NCI-H1694 treated with DMSO at 0.1 percent for 48 hours (cell line): ENCODE results near the gene ADGRL3.

Experiments used
- DNase-seq: peaks from one replicate; lab custom pipeline; 2025; lab: John Stamatoyannopoulos, UW

Gene ADGRL3

DNA sequence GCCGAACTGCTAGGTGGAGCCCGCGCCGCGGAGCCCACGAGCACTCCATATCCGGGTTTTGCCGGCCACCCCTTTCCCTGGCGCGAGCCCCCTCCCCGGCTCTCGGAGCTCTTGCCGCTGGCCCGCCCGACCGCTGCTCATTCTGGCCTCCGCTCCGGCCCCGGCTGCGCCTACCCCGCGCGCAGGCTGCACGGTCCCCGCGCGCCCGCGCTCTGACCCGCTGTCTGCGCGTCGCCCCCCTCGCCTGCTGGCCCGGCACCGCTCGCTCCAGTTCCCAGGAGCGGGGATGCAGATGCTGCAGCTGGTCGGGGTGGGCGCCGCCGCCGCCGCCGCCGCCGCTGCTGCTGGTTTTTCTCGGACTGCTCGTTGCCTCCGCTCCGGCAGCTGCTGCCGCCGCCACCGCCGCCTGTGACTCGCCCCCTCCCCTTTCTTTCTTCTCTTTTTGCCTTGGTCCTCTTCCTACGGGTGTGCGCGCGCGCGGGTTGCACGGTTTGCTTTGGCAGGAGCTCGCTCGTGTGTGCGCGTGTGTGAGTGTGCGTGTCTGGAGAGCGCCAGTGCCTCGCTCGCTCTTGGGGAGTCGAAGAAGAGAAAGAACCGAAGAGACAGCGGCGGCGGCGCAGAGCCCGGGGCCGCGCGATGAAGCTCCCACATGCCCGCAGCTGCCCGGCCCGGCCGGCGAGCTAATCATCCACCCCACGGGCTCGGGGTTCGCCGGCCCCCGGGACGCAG, at the start of gene ADGRL3:
TSS of gene ADGRL3 (plus strand) at position 140 of the 729 bp plus-strand sequence.
- peak; percentile 33 for DNase-seq

DNA sequence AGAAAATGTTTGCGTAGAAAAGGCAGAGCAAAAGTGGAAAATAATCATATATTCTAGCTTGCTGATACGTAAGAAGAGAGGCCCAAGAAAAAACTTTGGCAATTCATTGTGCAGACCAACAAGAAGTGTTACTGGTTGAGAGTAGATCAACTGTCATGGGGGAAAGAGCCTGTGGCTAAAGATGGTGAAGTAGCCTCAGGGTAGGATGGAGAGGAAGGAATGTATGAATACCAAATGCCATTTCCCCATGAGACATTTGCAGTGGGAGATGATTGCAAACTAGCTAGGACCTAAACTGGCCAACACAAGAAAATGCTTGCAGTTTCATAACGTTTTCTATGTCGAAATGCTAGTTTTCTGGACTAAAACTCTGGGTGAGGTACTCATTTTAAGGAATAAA, 47.7 kb upstream of the ADGRL3 start:
- no peak for DNase-seq

DNA sequence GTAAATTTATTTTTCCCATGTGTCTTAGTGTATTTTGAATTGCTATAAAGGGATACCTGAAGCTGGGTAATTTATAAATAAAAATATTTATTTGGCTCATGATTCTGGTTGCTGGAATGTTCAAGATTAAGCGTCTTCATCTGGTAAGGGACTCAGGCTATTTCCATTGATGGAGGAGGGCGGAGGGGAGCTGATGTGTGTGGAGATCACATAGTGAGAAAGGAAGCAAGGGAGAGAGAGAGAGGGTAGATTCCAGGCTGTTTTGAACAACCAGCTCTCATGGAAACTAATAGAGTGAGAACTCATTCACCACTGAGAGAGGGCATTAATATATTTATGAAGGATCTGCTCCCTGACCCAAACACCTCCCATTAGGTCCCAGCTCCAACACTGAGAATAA, 39.6 kb upstream of the ADGRL3 start:
- DNase-seq = no peak

DNA sequence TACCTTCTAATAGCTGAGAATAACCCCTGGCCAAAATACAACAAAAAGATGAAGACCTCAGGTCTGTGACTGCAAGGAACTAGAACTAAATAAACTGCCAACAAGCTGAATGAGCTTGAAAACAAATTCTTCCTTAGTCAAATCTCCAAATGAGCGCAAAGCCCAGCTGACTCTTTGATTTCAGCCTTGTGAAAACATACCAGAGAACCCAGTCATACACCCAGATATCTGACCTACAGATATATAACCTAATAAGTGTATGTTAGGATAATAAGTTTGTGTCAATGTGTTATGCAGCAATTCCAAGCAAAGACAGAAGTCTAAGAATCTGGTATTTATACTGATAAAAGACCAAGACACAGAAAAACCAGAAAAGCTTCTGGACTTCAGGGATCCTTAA, 38.0 kb upstream of the ADGRL3 start:
- DNase-seq = no peak

DNA sequence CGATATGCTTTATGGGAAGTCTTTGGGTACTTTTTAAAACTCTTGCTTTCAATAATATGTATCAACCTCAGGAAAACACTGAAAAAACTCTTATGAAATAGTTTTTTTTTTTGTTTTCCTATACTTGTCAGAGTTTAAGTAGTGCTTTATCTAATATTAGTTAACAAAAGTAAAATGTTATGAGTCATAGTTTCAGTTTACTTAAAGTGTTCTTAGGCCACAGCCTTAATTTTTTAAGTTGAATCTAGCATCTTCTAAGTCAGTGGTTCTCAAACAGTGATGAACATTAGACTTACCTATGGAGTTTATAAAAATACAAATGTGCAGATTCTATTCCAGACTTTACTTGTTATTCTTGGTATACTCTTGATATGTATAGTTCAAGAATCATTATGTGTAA, 26.3 kb upstream of the ADGRL3 start:
- DNase-seq = no peak

DNA sequence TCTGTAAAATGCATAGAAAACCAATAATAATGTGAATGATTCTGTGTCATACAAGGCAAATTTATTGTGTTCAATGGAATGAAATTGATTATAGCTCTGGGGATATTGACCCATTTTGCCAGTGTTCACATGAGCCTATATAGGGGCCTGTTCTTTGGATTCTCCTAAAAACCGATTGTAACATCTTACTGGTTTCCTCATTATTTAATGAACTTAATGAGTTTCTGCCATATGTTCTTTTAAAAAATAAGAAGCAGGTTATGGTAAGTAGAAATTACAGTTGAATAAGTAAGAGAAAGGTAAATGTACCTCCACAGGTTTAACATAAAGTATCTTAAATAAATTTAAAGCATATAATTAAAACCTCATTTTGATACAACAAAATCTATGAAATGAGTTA, 24.6 kb upstream of the ADGRL3 start:
- DNase-seq = no peak

DNA sequence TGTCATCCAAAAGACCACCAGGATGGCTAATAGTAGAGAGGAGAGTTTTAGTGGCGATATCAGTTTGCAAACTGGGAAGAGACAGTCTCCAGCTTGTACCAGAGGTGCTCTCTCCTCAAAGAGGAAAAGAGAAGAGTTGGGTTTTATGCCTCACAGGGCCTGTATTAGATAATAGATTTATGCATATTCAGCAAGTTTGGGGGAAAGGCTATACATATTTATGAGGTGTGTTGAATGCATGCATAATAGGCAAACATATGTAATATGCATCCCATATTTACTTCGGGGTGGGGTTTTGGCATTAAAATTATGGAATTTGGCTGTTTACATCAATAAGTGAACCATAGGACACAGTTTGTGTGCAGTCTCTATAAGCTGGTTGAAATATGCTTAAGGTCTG, 22.8 kb upstream of the ADGRL3 start:
- no peak for DNase-seq

DNA sequence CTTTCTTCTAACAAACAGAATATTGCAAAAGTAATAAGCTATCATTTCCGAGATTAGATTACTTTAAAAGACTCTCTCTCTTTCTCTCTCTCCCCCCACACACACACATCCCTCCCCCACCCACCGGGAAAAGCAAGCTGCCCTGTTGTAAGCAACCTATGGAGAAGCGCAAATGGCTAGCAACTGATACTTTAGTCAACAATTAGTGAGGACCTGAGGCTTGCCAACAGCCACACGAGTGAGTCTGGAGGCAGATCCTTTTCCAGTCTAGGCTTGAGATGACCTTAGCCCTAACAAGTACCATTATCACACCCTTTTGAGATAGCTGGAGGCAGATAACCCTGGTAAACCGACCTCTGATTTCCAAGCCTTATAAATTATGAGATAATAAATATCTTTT, 19.7 kb upstream of the ADGRL3 start:
- no peak for DNase-seq

DNA sequence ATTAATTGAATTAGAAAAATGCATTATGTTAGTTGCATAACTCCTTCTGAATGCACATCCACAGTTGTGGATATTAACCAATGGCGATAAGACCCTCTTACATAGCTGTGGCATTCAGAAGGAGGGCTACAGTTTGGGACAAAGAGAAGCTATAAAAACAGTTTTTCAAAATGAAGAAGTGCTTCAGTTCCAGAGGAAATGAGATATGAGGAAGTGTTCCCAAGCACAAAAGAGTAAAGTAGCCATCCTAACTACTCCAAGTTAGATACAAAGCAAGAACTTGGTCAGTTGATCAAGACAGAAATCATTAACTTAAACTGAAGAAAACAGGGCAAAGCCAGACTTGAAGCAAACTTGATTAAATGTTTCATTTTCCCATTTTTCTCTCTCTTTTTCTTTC, 17.2 kb upstream of the ADGRL3 start:
- no peak for DNase-seq

DNA sequence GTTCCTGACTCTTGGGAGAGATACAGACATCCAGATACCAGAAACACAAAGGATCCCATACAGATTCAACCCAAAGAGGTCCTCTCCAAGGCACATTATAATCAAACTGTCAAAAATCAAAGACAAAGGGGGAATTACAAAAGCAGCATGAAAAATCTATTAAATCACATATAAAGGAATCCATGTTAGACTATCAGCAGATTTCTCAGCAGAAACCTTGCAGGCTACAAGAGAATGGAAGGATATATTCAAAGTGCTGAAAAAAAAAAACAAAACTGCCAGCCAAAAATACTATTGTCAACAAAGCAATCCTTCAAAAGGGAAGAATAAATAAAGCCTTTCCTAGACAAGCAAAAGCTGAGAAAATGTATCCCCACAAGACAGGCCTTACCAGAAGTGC, 14.8 kb upstream of the ADGRL3 start:
- no peak for DNase-seq

DNA sequence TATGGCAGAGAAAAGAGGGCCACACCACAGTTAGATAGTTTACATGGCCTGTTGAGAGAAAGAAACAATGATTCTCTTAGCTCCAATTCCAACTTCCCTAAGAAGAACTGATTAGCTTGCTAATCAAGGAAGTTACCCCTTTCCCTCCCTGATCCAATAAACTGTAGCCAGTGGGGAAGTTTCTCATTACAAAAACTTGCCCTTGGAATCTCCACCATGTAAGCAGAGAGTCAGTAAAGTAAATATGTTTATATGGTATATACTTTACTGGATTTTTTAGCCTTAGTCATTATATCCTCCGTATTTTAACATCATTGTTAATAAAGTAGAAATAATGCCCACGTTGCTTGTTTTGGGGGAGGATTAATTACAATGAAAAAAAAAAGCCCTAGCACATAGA, 7.7 kb upstream of the ADGRL3 start:
- no peak for DNase-seq

DNA sequence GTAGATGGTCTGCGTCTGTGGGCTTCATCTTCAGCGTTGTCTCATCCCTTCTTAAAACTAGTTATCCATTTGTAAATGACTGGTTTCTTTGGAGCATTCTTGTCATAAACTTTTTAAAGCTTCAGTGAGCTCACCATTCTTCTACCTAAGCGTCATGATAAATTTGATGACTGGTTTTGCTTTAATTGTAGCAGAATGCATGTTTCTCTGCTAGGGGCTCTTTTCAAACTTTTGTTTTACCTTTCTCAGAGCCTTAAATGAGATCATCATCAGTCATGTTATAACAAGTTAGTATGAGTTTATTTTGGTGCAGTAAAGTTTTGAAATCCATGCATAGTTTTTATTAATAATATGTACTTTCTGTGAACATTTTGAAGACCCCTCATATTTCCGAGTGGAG, 6.3 kb upstream of the ADGRL3 start:
- no peak for DNase-seq

DNA sequence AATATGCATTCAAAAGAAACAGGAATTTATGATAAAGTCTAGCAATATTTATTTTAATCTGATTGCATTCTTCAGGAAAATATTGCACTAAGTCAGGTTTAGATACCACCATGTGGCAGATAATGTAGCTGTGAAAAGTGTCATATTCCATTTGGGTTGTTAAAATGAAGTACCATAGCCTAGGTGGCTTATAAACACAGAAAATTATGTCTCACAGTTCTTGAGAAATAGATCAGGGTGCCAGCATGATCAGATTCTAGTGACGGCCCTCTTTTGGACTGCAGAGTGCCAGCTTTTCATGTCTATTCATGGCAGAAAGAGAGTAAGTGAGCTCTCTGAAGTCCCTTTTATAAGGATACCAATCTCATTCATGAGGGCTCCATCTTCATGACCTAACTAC, 5.6 kb upstream of the ADGRL3 start:
- no peak for DNase-seq

DNA sequence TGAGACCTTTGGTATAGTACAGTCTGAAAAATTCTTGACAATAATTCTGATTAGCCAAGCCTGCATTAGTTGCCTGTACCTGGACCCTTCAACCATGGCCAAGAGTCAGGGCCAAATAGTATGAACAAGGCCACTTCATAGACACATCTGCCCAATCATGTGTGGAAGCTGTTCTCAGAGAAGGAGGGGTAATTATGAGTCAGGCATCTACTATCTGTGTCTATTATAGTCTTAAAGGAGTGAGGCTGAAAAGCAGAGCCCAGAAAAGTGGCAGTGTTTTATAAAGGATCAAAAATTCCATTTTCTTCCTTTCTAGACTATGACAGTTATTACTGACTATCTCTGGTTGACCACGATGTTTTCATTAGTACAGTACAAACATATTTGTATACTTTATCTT, 5.0 kb upstream of the ADGRL3 start:
- no peak for DNase-seq

DNA sequence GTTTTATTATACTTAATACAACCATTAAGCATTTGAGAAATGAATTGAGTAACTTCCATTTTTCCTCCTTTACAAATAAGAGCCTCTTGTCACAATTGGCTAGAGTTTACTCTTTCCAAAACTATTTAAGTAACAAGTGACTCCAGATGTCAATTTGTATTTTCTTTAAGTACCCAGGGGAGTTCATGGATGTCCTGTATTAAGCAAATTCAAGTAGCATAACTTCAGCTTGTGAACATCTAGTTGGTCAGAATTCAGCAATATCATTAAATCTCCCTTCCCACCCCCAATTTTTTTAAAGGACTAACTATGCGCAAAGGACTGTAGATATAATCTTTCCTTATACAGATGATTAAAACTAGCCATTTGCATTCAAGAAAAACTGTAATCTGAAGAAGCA, 1.4 kb upstream of the ADGRL3 start:
- no peak for DNase-seq

DNA sequence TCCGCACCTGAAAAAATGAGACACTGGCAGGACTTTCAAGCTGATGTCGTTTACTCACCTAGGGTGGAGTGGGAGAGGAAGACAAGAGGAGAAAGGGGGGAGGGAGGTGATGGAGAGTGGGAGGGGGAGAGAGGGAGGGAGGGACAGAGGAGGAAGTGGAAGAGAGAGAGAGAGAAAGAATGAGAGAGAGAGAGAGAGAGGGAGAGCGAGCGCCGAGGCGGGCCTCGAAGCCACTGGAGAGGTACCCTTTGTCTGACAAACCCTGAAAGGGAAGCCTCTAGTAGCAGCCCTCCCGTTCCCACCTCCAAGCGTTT, 296 bp upstream of the ADGRL3 start:
- no peak for DNase-seq

DNA sequence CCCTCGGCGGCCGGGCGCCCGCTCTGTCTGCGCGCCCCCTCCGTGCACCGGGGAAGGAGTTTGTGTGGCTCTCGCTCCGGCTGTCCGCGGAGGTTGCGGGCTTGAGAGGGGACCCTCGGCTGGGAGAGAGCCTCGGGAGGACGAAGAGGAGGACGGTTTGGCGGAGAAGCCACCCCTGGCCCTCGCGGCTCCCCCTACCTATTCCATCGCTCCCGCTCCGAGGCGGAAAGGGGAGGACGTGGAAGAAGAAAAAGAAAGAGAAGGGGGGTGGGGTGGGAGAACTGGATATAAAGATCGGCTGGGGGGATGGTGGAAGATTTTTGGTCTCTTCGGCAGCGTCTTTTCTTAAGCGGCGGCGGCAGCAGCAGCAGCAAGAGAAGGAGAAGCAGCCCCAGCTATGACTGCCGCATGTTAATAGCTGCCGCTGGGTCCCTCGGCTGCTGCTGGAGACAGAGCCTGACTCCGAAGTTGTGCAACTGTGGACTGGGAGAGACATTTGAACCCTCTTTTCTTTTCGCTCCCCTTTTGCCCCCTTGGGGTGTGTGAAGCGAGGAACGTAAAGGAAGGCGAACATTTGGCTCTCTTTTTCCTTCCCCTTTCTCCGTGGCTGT, 895 bp downstream of the ADGRL3 start:
- peak; percentile 33 for DNase-seq

DNA sequence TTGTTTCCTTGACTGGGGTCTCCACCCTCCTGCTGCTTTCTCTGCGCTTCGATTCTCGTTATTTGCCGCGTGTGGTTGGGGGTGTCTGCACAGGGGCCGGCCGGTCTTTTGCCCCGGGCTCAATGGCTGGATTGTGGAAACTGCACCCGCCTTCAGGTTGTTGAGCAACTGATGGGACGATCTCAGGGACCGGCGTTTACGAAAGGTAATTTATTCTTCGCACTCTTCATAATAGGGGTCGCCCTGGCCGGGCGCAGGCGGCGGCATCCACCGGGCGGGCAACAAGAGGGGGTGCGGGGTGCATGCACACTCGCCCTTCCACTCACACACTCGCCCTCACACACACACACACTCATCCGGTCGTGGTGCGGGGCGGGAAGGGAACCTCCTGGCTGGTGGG, 1.4 kb downstream of the ADGRL3 start:
- no peak for DNase-seq

DNA sequence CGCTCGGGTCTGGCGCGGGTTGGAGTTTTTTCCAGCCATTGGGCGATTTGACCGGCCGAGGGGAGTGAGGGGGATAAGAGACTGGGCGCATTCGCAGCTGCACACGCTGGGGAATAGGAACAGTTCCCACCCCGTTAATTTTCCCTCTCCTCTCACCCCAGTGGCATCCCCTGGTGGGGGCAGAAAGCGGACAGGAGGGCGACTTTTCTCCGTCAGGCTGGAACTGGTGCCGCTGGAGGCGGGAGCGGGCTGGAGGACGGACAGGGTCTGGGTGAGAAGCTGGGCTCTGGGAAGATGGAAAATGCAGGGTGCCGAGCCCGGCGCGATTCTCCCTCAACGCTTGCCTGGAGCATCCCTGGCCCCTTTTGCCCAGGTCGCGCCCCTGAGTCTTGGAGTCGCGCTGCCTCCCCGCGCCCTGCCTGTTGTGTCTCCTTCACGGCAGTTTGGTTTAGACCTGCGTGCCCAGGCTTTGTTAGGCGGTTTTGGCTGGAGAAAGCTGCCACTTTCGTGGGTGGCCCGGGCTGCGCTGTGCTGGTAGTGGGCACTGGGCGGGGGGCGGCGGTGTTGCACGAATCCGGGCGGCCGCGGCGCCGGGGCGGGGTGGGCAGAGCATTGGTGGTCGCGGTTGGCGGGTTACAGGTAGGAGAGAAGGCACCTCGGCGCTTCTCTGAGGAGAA, 2.0 kb downstream of the ADGRL3 start:
- no peak for DNase-seq

DNA sequence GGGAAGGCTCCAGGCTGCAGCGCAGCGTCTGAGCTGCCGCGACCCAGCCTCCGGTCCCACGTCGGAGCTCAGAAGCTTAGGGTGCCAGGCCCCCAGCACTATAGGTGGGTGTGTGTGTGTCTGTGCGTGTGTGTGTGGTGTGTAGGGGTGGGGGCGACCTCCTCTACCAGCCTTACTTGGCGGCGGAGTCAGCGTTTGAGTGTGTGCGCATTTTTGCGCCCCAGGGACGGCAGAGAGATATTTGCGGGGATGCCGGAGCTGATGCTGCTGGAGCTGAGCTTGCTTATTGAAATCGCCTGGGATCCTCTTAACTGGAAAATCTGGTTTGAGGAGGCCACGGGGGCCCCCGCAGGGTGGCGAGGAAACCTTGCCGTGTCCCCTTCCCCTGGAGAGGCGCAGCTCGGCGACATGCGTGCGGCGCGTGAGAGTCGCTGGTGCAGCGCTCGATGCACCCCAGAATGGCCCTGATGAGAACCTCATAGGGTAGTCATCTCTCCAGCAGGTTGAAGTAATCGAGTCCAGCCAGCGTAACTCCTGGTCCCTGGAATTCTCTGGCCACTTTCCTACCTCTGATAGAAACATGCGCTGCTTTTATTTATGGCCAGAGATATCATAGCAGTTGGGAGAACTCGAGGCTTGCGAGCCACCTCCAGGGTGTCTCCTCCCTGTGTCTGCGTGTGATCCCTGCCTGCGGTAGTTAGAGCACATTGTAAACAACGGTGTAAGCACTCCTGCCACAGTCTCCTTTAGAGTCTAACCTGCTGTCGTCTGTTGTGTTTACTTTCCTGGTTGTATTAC, 2.7 kb downstream of the ADGRL3 start:
- DNase-seq = peak; percentile 20

DNA sequence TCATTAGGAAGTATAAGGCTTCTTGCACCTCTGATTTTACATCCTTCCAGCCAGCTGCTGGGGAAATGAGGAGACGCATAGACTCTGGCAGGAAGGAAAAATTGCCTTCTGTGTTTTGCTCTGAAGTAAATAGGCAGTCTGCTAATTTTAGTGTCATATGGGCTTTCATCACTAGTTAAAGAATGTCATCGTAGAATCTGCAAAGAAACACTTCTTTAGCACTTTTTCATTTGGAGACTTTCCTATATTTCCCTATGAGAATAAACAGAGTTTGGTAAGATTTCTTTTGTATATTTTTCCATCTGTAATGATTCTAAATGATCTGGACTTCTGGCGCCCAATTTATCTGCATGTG, 3.3 kb downstream of the ADGRL3 start:
- no peak for DNase-seq

DNA sequence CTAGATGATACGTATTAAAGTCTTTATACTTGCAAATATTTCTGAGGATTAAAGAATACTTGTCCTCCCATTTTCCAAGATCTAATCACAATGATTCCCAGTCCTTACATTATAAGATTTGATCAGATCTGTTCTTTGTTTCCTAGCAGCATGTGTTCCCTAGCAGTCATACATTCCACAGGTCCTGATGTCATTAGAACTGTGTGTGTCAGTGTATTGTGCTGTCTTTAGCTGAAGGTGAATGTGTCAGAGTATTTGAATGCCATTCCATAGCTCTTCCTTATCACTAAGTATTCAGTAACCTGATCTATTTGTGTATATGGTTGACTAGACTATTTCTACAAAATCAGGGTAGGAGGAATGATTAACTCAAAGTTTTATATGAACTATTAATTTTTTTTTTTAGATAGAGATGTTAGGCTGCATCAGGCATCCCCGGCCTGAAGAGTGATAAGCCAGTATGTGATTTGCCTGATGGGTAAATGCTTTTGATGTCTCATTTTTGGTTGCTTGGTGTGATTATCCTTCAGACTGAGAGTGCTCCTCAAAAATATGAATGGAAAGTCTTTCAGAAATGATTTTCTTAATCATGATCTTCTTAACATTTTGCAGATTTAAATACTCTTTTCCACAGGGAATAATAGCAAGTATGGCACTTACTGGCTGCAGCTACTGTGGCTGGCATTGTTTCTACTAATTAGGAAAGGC, 4.4 kb downstream of the ADGRL3 start:
- no peak for DNase-seq
